ES-I3 (cell line): ENCODE results near the gene RIMOC1.

Experiments
- H3K36me3 ChIP-seq: 2 replicates; pipeline ENCODE4 v1.6.1; 2013; ENCODE audit warnings: mild to moderate bottlenecking, low read length, control low read depth, moderate library complexity; ENCODE audit not compliant: insufficient read depth
- H3K4me1 ChIP-seq: 2 replicates; pipeline ENCODE4 v1.6.1; 2013; ENCODE audit warnings: mild to moderate bottlenecking, control low read depth, low read length; ENCODE audit not compliant: insufficient read depth
- H3K9ac ChIP-seq: 2 replicates; pipeline ENCODE4 v1.6.1; 2013; ENCODE audit warnings: low read depth, mild to moderate bottlenecking, low read length, moderate library complexity
- H3K9me3 ChIP-seq: 2 replicates; pipeline ENCODE4 v1.6.1; 2013; ENCODE audit warnings: mild to moderate bottlenecking, low read length, moderate library complexity; ENCODE audit not compliant: control insufficient read depth, insufficient read depth

RIMOC1 gene

GRCh38 chr5:41903892-41904799, at the start of gene RIMOC1:
RIMOC1 (plus strand) TSS chr5:41904344; CDS start chr5:41904368, 24 bp downstream.
- Histone ChIP-seq H3K36me3 (peaks cover 3% of the 10 kb centered on the region; the same call in 1 of the 2 replicates), H3K4me1 (no peaks in the 10 kb centered on the region; the same call in 1 of the 2 replicates), H3K9ac (peak within 1 kb of the TSS; percentile 85), H3K9me3 (no peaks in the 10 kb centered on the region; the same call in 1 of the 2 replicates)

- Histone ChIP-seq H3K36me3 (no peaks in the 10 kb centered on the region), H3K9me3 (no peaks in the 10 kb centered on the region), H3K9ac (no peak overlapping the region), H3K4me1 (no peaks in the 10 kb centered on the region)
These were observed 47.3 kb upstream of the RIMOC1 start for GRCh38 chr5:41856644-41857491.

GRCh38 chr5:41857989-41858388, 46.2 kb upstream of the RIMOC1 start:
- Histone ChIP-seq H3K36me3 (no peaks in the 10 kb centered on the region), H3K9ac (no peak overlapping the region), H3K9me3 (no peaks in the 10 kb centered on the region)

GRCh38 chr5:41858890-41859289, 45.3 kb upstream of the RIMOC1 start:
- Histone ChIP-seq H3K4me1 (no peaks in the 10 kb centered on the region), H3K9me3 (no peaks in the 10 kb centered on the region), H3K9ac (no peak overlapping the region), H3K36me3 (no peaks in the 10 kb centered on the region)

More at GRCh38 chr5:41857989-41858388, 46.2 kb upstream of the RIMOC1 start:
- H3K4me1 ChIP-seq: no peaks in the 10 kb centered on the region

- no peak overlapping the region for H3K9ac ChIP-seq
- no peaks in the 10 kb centered on the region for H3K4me1 ChIP-seq
- H3K36me3 ChIP-seq: no peaks in the 10 kb centered on the region
- no peaks in the 10 kb centered on the region for H3K9me3 ChIP-seq
These were observed 40.2 kb upstream of the RIMOC1 start for GRCh38 chr5:41863871-41864486.

GRCh38 chr5:41869151-41869723, 34.9 kb upstream of the RIMOC1 start:
- H3K9me3 ChIP-seq: no peaks in the 10 kb centered on the region; the same call in 1 of the 2 replicates
- H3K9ac ChIP-seq: peak overlapping the region; percentile 50
- H3K36me3 ChIP-seq: no peaks in the 10 kb centered on the region
- H3K4me1 ChIP-seq: no peaks in the 10 kb centered on the region

- Histone ChIP-seq H3K36me3 (no peaks in the 10 kb centered on the region), H3K9ac (peak within 1 kb of the TSS; percentile 50), H3K9me3 (no peaks in the 10 kb centered on the region; the same call in 1 of the 2 replicates), H3K4me1 (no peaks in the 10 kb centered on the region)
These were observed 34.2 kb upstream of the RIMOC1 start, which contains the start of gene OXCT1 for GRCh38 chr5:41869724-41870626. OXCT1 (minus strand) TSS chr5:41870425; CDS start chr5:41870358, 67 bp downstream.

GRCh38 chr5:41870627-41871048, 33.5 kb upstream of the RIMOC1 start:
- Histone ChIP-seq H3K9ac (peak overlapping the region; percentile 50; the same call in 1 of the 2 replicates), H3K4me1 (no peaks in the 10 kb centered on the region), H3K9me3 (no peaks in the 10 kb centered on the region; the same call in 1 of the 2 replicates), H3K36me3 (no peaks in the 10 kb centered on the region)

GRCh38 chr5:41871852-41872251, 32.3 kb upstream of the RIMOC1 start:
- Histone ChIP-seq H3K9me3 (no peaks in the 10 kb centered on the region; the same call in 1 of the 2 replicates), H3K36me3 (no peaks in the 10 kb centered on the region), H3K4me1 (no peaks in the 10 kb centered on the region), H3K9ac (no peak overlapping the region)

- Histone ChIP-seq H3K4me1 (no peaks in the 10 kb centered on the region; the same call in 1 of the 2 replicates), H3K9me3 (no peaks in the 10 kb centered on the region)
These were observed 29.6 kb upstream of the RIMOC1 start for GRCh38 chr5:41874512-41875060.

GRCh38 chr5:41875121-41875520, 29.0 kb upstream of the RIMOC1 start:
- Histone ChIP-seq H3K4me1 (no peaks in the 10 kb centered on the region; the same call in 1 of the 2 replicates), H3K9ac (no peak overlapping the region), H3K36me3 (no peaks in the 10 kb centered on the region), H3K9me3 (peaks cover 3% of the 10 kb centered on the region; the same call in 1 of the 2 replicates)

More at GRCh38 chr5:41874512-41875060, 29.6 kb upstream of the RIMOC1 start:
- Histone ChIP-seq H3K9ac (no peak overlapping the region), H3K36me3 (no peaks in the 10 kb centered on the region)

GRCh38 chr5:41876678-41877077, 27.5 kb upstream of the RIMOC1 start:
- Histone ChIP-seq H3K36me3 (no peaks in the 10 kb centered on the region), H3K9ac (no peak overlapping the region), H3K9me3 (peaks cover 4% of the 10 kb centered on the region; the same call in 1 of the 2 replicates), H3K4me1 (no peaks in the 10 kb centered on the region; the same call in 1 of the 2 replicates)
